NOMO-1 treated with DMSO at 0.1 percent for 48 hours (cell line): Measurements from ENCODE around the gene FAM13C.
"Not testable (repeated sequence)": the region's sequence is repeated elsewhere in the genome, so short reads cannot be mapped to it uniquely, and the experiment has no call there.

Source experiments
- DNase-seq: peaks from one replicate; lab custom pipeline; 2025; ENCODE audit not compliant: unreplicated experiment; lab: John Stamatoyannopoulos, UW

Gene FAM13C

GRCh38 chr10:59237775-59238174, 124.6 kb downstream of the FAM13C start:
- no peak for DNase-seq

- DNase-seq, result no peak
Observed at GRCh38 chr10:59236064-59236697, 126.2 kb downstream of the FAM13C start.

GRCh38 chr10:59234816-59235429, 127.4 kb downstream of the FAM13C start:
- peak; percentile 5 for DNase-seq

DNA sequence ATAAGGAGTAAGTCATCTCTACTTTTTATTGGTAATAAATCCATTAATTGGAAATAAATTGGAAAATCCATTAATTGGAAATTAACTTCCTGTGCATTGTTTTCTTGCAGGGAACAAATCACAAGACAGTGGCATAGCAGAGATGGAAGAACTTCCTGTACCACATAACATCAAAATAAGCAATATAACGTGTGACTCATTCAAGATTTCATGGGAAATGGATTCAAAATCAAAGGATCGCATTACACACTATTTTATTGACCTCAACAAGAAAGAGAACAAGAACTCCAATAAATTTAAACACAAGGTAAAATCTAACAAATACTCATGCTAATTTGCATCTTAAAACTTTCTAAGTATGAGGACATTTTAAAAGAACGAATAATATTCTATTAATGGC, 128.2 kb downstream of the FAM13C start:
- no peak for DNase-seq

GRCh38 chr10:59229441-59229840, 132.9 kb downstream of the FAM13C start:
- no peak for DNase-seq

DNA sequence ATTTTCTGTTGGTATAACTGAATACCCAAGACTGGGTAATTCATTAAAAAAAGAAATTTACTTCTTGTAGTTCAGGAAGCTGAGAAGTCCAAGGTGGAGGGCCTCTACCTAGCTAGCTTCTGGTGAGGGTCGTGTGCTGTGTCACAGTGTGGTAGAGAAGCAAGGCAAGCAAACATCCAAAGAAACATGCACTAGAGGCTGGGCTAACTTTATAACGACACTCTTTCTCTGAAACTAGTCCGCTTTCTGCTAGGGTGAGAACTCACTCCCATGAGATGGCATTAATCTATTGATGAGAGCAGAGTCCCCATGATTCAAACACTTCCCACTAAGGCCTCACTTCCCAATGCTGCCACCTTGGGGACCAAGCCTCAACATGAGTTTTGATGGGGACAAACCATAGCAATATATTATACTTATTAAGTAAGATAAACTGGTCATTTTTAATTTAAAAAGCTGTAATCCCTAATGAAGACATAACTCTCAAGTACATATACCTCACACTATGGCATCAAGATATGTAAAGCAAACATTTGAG, 135.1 kb downstream of the FAM13C start:
- no peak for DNase-seq

DNA sequence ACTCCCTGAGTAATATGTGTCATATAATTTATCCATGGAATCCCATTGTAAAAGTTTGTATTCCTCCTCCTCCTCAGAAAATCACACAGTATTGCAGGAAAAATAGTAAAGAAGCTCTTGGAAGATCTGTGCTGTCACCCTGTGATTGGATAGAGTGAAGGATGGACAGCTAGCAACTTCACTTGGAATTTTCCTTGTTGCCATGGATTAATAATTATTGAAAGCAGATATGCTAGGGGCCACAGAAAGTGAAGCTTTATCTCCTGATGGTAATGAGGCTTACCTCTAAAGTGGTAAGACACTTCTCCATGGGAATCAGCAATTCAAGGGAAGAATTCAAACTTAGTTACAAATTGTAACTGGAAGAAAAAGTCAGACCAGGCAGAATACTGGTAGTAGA, 137.1 kb downstream of the FAM13C start:
- DNase-seq, result no peak

- not testable (repeated sequence) for DNase-seq
Observed at GRCh38 chr10:59223597-59223996, 138.8 kb downstream of the FAM13C start.

GRCh38 chr10:59222788-59223187, 139.6 kb downstream of the FAM13C start:
- no peak for DNase-seq

DNA sequence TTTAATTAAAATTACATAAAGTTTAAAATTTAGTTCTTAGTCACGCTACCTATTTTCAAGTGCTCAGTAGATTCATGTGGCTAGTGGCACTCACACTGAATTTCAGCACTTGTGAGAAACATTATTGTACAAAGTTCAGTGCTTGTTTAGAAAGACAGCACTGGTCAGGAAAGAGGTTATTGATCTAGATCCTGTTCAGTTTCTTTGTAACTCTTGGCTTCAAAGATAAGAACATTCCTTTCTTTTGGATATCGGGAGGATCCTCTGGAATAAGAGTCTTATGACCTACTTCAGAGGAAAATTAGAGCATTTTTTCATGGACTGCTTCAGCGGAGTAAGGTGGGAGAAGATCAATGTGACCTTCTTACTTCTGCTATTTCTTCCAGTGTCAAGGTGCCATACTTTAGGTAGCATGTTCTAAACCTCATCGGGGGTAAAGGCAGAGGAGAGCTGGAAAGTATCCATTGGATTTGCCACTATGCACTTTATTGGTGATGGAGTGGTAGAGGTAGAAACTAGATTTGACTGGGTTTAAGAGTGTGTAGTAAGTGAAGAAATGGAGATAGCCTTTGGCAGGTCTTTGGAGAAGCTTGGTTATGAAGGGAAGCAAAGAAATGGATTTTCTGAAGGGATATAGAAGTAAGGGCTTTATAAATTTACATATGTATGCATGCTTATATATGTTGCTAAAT, 146.0 kb downstream of the FAM13C start:
- DNase-seq, result no peak

DNA sequence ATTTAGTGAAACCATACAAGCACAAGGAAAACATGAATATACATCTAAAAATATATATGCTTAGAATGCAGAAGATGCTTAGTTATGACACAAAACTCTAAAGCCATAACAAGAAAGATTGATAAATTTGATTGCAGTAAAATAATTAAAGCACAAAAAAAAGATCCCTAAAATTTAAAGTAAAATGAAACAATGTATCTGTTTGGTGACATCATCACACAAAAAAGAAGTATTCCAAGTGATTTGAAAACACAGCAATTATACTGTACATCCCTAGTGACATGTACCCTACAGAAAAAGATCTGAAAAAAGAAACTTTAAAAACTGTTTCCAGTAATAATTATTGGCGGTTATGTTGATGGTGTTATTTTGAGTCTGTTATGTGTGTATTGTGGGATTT, 148.2 kb downstream of the FAM13C start:
- DNase-seq, result no peak

GRCh38 chr10:59212301-59212798, 150.0 kb downstream of the FAM13C start:
- DNase-seq, result no peak

DNA sequence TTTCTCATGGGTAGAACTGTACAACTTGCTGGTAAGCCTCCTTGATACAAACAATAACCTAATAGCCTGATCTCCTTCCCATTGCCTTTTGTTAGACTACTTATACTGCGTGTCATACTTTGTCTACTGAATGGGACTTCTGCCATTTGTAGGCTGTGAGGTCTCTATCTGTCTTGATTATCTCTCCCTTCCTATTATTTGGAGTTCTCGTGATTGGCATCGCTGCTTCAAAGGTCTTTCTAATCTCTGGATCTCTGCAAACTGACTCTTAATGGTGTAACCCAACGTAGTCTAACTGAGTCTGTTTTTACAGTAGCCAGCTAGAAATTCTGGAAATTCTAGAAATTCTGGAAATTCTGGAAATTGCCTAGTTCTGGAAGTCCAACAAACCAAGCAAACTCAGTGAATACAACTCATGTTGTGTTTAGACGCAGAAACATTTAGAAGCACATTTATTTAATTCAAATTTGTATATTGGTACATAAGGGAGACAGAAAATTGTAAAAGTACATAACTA, 156.1 kb downstream of the FAM13C start:
- no peak for DNase-seq
